Mesothelial cell of epicardium (in vitro differentiated cells): ENCODE measurements around the gene UBE2J2. TPM values are rescaled to one million over a fixed set of nuclear protein-coding genes. Genes with fewer than 3 reads are reported as not detected.

Experiments used
- DNase-seq, 2 experiments: peaks; one replicate each; pipeline ENCODE4 v3.0.0; 2021; ENCODE audit warnings: low spot score in 2 of 2; ENCODE audit not compliant: unreplicated experiment in 2 of 2
- H3K27ac Mint-ChIP-seq: 2 replicates; pipeline ENCODE4 v1.8.0; 2021; ENCODE audit warnings: mixed read lengths
- H3K27me3 Mint-ChIP-seq: 2 replicates; pipeline ENCODE4 v1.8.0; 2021; ENCODE audit warnings: low read depth, mixed read lengths
- H3K36me3 Mint-ChIP-seq: 2 replicates; pipeline ENCODE4 v1.8.0; 2021; ENCODE audit warnings: mixed read lengths
- H3K4me1 Mint-ChIP-seq: 2 replicates; pipeline ENCODE4 v1.8.0; 2021; ENCODE audit warnings: mixed read lengths
- H3K4me3 Mint-ChIP-seq: 2 replicates; pipeline ENCODE4 v1.8.0; 2021; ENCODE audit warnings: mild to moderate bottlenecking, moderate library complexity, mixed read lengths
- H3K9me3 Mint-ChIP-seq: 2 replicates; pipeline ENCODE4 v1.8.0; 2021; ENCODE audit warnings: mixed read lengths
- CTCF ChIP-seq: fragments of 200-600 bp; sonication (generic); IDR thresholded peaks from one replicate; pipeline ENCODE4 v1.5.0; 2021; ENCODE audit warnings: antibody characterized with exemption; ENCODE audit not compliant: unreplicated experiment
- total RNA-seq: library from RNA; stranded (reverse); gene quantifications from 3 replicates; pipeline ENCODE4 v1.2.1, GENCODE V29; 2021

UBE2J2 gene
- total RNA-seq, 1 donor from 2014 or later = 75.7 TPM

- Mint-ChIP-seq H3K27ac (no peak overlapping the region), H3K4me3 (no peak overlapping the region), H3K9me3 (no peaks in the 10 kb centered on the region), H3K36me3 (no peaks in the 10 kb centered on the region), H3K4me1 (peaks cover 7% of the 10 kb centered on the region), H3K27me3 (peaks cover 2% of the 10 kb centered on the region)
- TF ChIP-seq CTCF = peak; percentile 65
- peak in 1 of 2 experiments; percentile 77 for DNase-seq
Observed at GRCh38 chr1:1290238-1290731, 16.6 kb upstream of the UBE2J2 start.

GRCh38 chr1:1287288-1288110 lies 13.8 kb upstream of the UBE2J2 start:
- Mint-ChIP-seq H3K4me3 (no peak overlapping the region), H3K4me1 (peaks cover 7% of the 10 kb centered on the region), H3K27ac (no peak overlapping the region), H3K9me3 (no peaks in the 10 kb centered on the region), H3K27me3 (peaks cover 2% of the 10 kb centered on the region), H3K36me3 (no peaks in the 10 kb centered on the region)
- no peak for TF ChIP-seq CTCF
- no peak for DNase-seq

- H3K9me3 Mint-ChIP-seq = no peaks in the 10 kb centered on the region
- TF ChIP-seq CTCF = no peak
- peaks cover 2% of the 10 kb centered on the region for H3K27me3 Mint-ChIP-seq
- H3K4me3 Mint-ChIP-seq = no peak overlapping the region
- DNase-seq = no peak
- H3K27ac Mint-ChIP-seq = no peak overlapping the region
- no peaks in the 10 kb centered on the region for H3K36me3 Mint-ChIP-seq
- peaks cover 3% of the 10 kb centered on the region for H3K4me1 Mint-ChIP-seq
Observed at GRCh38 chr1:1286313-1287261, 12.9 kb upstream of the UBE2J2 start.

- Mint-ChIP-seq H3K27me3 (peaks cover 2% of the 10 kb centered on the region), H3K4me3 (no peak overlapping the region), H3K4me1 (no peaks in the 10 kb centered on the region), H3K9me3 (no peaks in the 10 kb centered on the region), H3K36me3 (no peaks in the 10 kb centered on the region), H3K27ac (no peak overlapping the region)
- no peak for DNase-seq
- TF ChIP-seq CTCF = no peak
Observed at GRCh38 chr1:1285611-1286311, 12.1 kb upstream of the UBE2J2 start.

- Mint-ChIP-seq H3K36me3 (no peaks in the 10 kb centered on the region), H3K4me3 (no peak overlapping the region), H3K27ac (no peak overlapping the region), H3K27me3 (peaks cover 1% of the 10 kb centered on the region), H3K9me3 (no peaks in the 10 kb centered on the region), H3K4me1 (no peaks in the 10 kb centered on the region)
- TF ChIP-seq CTCF = no peak
- DNase-seq = peak in 1 of 2 experiments; percentile 17
Observed at GRCh38 chr1:1285102-1285571, 11.5 kb upstream of the UBE2J2 start.
